Sigmoid colon (tissue), 7 donors: ENCODE results near the gene MOGAT1. TPM values are rescaled to one million over a fixed set of nuclear protein-coding genes. Genes with fewer than 3 reads are reported as not detected.

Experiments used
- DNase-seq: peaks from one replicate; pipeline ENCODE4 v3.0.0-alpha.2; 2019
- H3K27ac ChIP-seq, 4 donors: fragments of 200-600 bp; sonication (generic); one replicate each; pipeline ENCODE4 v1.5.1; 2016 to 2019; ENCODE audit warnings: mild to moderate bottlenecking in 1 of 4
- H3K27me3 ChIP-seq, 3 donors: fragments of 200-600 bp; sonication (generic); one replicate each; pipeline ENCODE4 v1.5.1; 2019; ENCODE audit warnings: mild to moderate bottlenecking in 1 of 3
- H3K36me3 ChIP-seq, 4 donors: fragments of 200-600 bp; sonication (generic); one replicate each; pipeline ENCODE4 v1.5.1; 2016 to 2019
- H3K4me1 ChIP-seq, 4 donors: fragments of 200-600 bp; sonication (generic); one replicate each; pipeline ENCODE4 v1.5.1; 2017 to 2019
- H3K4me3 ChIP-seq, 4 donors: fragments of 200-600 bp; sonication (generic); one replicate each; pipeline ENCODE4 v1.5.1; 2017 to 2019; ENCODE audit warnings: mild to moderate bottlenecking in 2 of 4, moderate library complexity in 1 of 4
- H3K9me3 ChIP-seq, 4 donors: fragments of 200-600 bp in 3 of 4; sonication (generic) in 3 of 4; one replicate each; pipeline versions ENCODE4 v1.5.1 to v1.6.1; 2013 to 2019
- CTCF ChIP-seq, 4 experiments: fragments of 450-650 bp in 3 of 4; fragments of 200-600 bp in 1 of 4; IDR thresholded peaks; one replicate each; pipeline ENCODE4 v1.5.1; 2016 to 2019; ENCODE audit warnings: antibody characterized with exemption in 4 of 4, mild to moderate bottlenecking in 3 of 4, moderate library complexity in 2 of 4
- EP300 ChIP-seq, 4 donors: sonication (generic); formaldehyde crosslinking; IDR thresholded peaks; one replicate each; pipeline ENCODE4 v1.6.1; 2017; ENCODE audit warnings: antibody characterized with exemption in 4 of 4
- POLR2A ChIP-seq, 2 donors: fragments of 450-650 bp; IDR thresholded peaks; one replicate each; pipeline ENCODE4 v1.6.1; 2016; ENCODE audit warnings: antibody characterized with exemption in 2 of 2, mild to moderate bottlenecking in 2 of 2, moderate library complexity in 2 of 2
- POLR2AphosphoS5 ChIP-seq, 4 donors: sonication (generic); formaldehyde crosslinking; IDR thresholded peaks; one replicate each; pipeline ENCODE4 v1.6.1; 2017; ENCODE audit warnings: antibody characterized with exemption in 4 of 4
- WGBS, 2 donors: extraction: QIAGEN DNeasy Blood & Tissue Kit; methylation state at CpG; one replicate each; pipeline ENCODE4 v1.1.7; 2013; 5-methylcytosine and 5-hydroxymethylcytosine counted together
- intact Hi-C: fragments of 100-400 bp; cut with DNase I; formaldehyde crosslinking; loops from one replicate; pipeline ENCODE4 v1.15.1; 2023
- polyA plus RNA-seq, 3 donors: library from polyadenylated mRNA; stranded (reverse); fragments of 200-250 nt; gene quantifications; one replicate each; pipeline ENCODE4 v1.2.3, GENCODE V29; 2013
- total RNA-seq, 4 donors: library from RNA; depleted of rRNA; stranded (reverse); fragments of >200 nt; gene quantifications; one replicate each; pipeline ENCODE4 v1.1.0, GENCODE V29; 2016
- donor health status: healthy with polysubstance abuse.
- donor health status: Bipolar disorder and iron deficiency.
- donor health status: healthy.

MOGAT1 gene
- total RNA-seq: not detected
- polyA plus RNA-seq: not detected

GRCh38 chr2:222671259-222672067 is at the start of gene MOGAT1:
Gene MOGAT1, plus strand, starts transcription at chr2:222671658. Its CDS starts 128 bp downstream, at chr2:222671786.
- 4 to 6% methylated on average over 66 of the region's 66 CpGs for WGBS, 2 donors
- intact Hi-C loops: no loop called here

GRCh38 chr2:222621893-222622292 is 49.6 kb upstream of the MOGAT1 start:
- peaks cover 0 to 44% (median 6%) of the 10 kb centered on the region in 4 donors for H3K36me3 ChIP-seq
- peak overlapping the region in 3 of 4 donors; percentile 29 to 73 (median 32) for H3K27ac ChIP-seq
- no peaks in the 10 kb centered on the region for H3K27me3 ChIP-seq
- 96% methylated on average over 4 of the region's 4 CpGs for whole genome bisulfite sequencing, 2 donors
- no peak overlapping the region for H3K4me3 ChIP-seq
- intact Hi-C loops: no loop called here
- H3K4me1 ChIP-seq: peaks cover 0 to 56% (median 4%) of the 10 kb centered on the region in 4 donors
- DNase-seq: no peak
- H3K9me3 ChIP-seq: no peaks in the 10 kb centered on the region
- no peak for TF ChIP-seq CTCF (IDR thresholded peaks at IDR 0.05)
- TF ChIP-seq POLR2AphosphoS5 (IDR thresholded peaks at IDR 0.05): no peak
- TF ChIP-seq EP300 (IDR thresholded peaks at IDR 0.05): no peak
- TF ChIP-seq POLR2A (IDR thresholded peaks at IDR 0.05): no peak

More at GRCh38 chr2:222671259-222672067, at the start of gene MOGAT1:
- TF ChIP-seq CTCF (IDR thresholded peaks at IDR 0.05) (no peak), EP300 (IDR thresholded peaks at IDR 0.05) (no peak)
- H3K4me1 ChIP-seq: peaks cover 0 to 11% (median 10%) of the 10 kb centered on the region in 4 donors
- H3K4me3 ChIP-seq: peak within 1 kb of the TSS; percentile 2 to 48 (median 44)
- H3K36me3 ChIP-seq: no peaks in the 10 kb centered on the region
- H3K27ac ChIP-seq: no peak within 1 kb of the TSS
- H3K27me3 ChIP-seq: peaks cover 0 to 17% (median 6%) of the 10 kb centered on the region in 3 donors
- H3K9me3 ChIP-seq: no peaks in the 10 kb centered on the region
- DNase-seq: no peak

GRCh38 chr2:222622910-222623309 is 48.5 kb upstream of the MOGAT1 start:
- Histone ChIP-seq H3K27me3 (no peaks in the 10 kb centered on the region), H3K9me3 (no peaks in the 10 kb centered on the region), H3K4me3 (no peak overlapping the region), H3K27ac (peak overlapping the region in 3 of 4 donors; percentile 26 to 73 (median 29)), H3K4me1 (peaks cover 0 to 56% (median 4%) of the 10 kb centered on the region in 4 donors), H3K36me3 (peaks cover 0 to 54% (median 6%) of the 10 kb centered on the region in 4 donors)
- intact Hi-C loops: no loop called here
- TF ChIP-seq EP300 (IDR thresholded peaks at IDR 0.05) (no peak), CTCF (IDR thresholded peaks at IDR 0.05) (no peak), POLR2A (IDR thresholded peaks at IDR 0.05) (no peak), POLR2AphosphoS5 (IDR thresholded peaks at IDR 0.05) (no peak)
- 90 to 91% methylated on average over 2 of the region's 2 CpGs for WGBS, 2 donors
- DNase-seq: no peak

- Histone ChIP-seq H3K4me3 (no peak overlapping the region), H3K36me3 (peaks cover 0 to 63% (median 8%) of the 10 kb centered on the region in 4 donors), H3K27me3 (no peaks in the 10 kb centered on the region), H3K4me1 (peaks cover 0 to 61% (median 4%) of the 10 kb centered on the region in 4 donors), H3K9me3 (no peaks in the 10 kb centered on the region), H3K27ac (peak overlapping the region in 3 of 4 donors; percentile 26 to 73 (median 29))
- TF ChIP-seq POLR2A (IDR thresholded peaks at IDR 0.05) (no peak), POLR2AphosphoS5 (IDR thresholded peaks at IDR 0.05) (peak in 2 of 4 donors; percentile 71 to 75)
- no peak for DNase-seq
- WGBS, 2 donors: 88 to 93% methylated on average over 6 of the region's 6 CpGs
- intact Hi-C loops: no loop called here
These were observed 47.6 kb upstream of the MOGAT1 start for GRCh38 chr2:222623756-222624309.

GRCh38 chr2:222627764-222628163 is 43.7 kb upstream of the MOGAT1 start:
- Histone ChIP-seq H3K27me3 (no peaks in the 10 kb centered on the region), H3K4me3 (no peak overlapping the region), H3K4me1 (peaks cover 0 to 37% (median 0%) of the 10 kb centered on the region in 4 donors), H3K36me3 (peaks cover 5 to 78% (median 24%) of the 10 kb centered on the region in 4 donors), H3K9me3 (no peaks in the 10 kb centered on the region), H3K27ac (no peak overlapping the region)
- intact Hi-C loops: no loop called here
- DNase-seq: no peak
- TF ChIP-seq POLR2A (IDR thresholded peaks at IDR 0.05): no peak
- TF ChIP-seq EP300 (IDR thresholded peaks at IDR 0.05): no peak
- TF ChIP-seq POLR2AphosphoS5 (IDR thresholded peaks at IDR 0.05): no peak
- no peak for TF ChIP-seq CTCF (IDR thresholded peaks at IDR 0.05)
- 85 to 98% methylated on average over 5 of the region's 5 CpGs for WGBS, 2 donors
